GM12864 (cell line): Measurements from ENCODE around the gene CTDNEP1.
"Not testable (repeated sequence)": the region's sequence is repeated elsewhere in the genome, so short reads cannot be mapped to it uniquely, and the experiment has no call there.

ENCODE experiments used
- DNase-seq: peaks from one replicate; pipeline ENCODE4 v3.0.0-alpha.2; 2011; ENCODE audit warnings: low read depth
- H3K4me3 ChIP-seq: 2 replicates; pipeline ENCODE4 v1.5.1; 2011; ENCODE audit warnings: mild to moderate bottlenecking, low read depth, low read length, control low read depth
- CTCF ChIP-seq: IDR thresholded peaks from 2 replicates; pipeline ENCODE4 v1.5.1; 2011; ENCODE audit warnings: low read depth, mild to moderate bottlenecking, moderate library complexity, low read length, control low read depth, inconsistent platforms; ENCODE audit errors: missing control alignments

Gene CTDNEP1

GRCh38 chr17:7252176-7253043 lies 876 bp upstream of the CTDNEP1 start, which contains the start of gene ELP5:
Gene ELP5, plus strand, starts transcription at chr17:7252215. Its CDS starts 336 bp downstream, at chr17:7252551.
- DNase-seq, result peak; percentile 80
- H3K4me3 ChIP-seq, result peak within 1 kb of the TSS; percentile 77
- peak; percentile 24 for TF ChIP-seq CTCF

GRCh38 chr17:7250695-7251627 lies 573 bp downstream of the CTDNEP1 start:
- H3K4me3 ChIP-seq, result peak overlapping the region; percentile 77
- no peak for TF ChIP-seq CTCF
- DNase-seq, result no peak

GRCh38 chr17:7249830-7250229 lies 1.7 kb downstream of the CTDNEP1 start:
- no peak for DNase-seq
- no peak for TF ChIP-seq CTCF
- peak overlapping the region; percentile 77 for H3K4me3 ChIP-seq

- H3K4me3 ChIP-seq, result peak overlapping the region; percentile 77
- TF ChIP-seq CTCF, result no peak
- DNase-seq, result no peak
Measured at GRCh38 chr17:7249214-7249613, 2.3 kb downstream of the CTDNEP1 start.

GRCh38 chr17:7248796-7249195 lies 2.7 kb downstream of the CTDNEP1 start:
- no peak for TF ChIP-seq CTCF
- H3K4me3 ChIP-seq, result no peak overlapping the region
- DNase-seq, result no peak

GRCh38 chr17:7246779-7247178 lies 4.8 kb downstream of the CTDNEP1 start:
- no peak for TF ChIP-seq CTCF
- H3K4me3 ChIP-seq, result no peak overlapping the region
- DNase-seq, result no peak

- H3K4me3 ChIP-seq, DNase-seq: not testable (repeated sequence)
Measured at GRCh38 chr17:7243838-7244237, 7.7 kb downstream of the CTDNEP1 start.
